Activated CD4-positive, alpha-beta T cell treated with anti-CD3 and anti-CD28 coated beads for 48 hours (primary cell): ENCODE results near the gene STKLD1.
"Not testable (repeated sequence)": the region's sequence is repeated elsewhere in the genome, so short reads cannot be mapped to it uniquely, and the experiment has no call there.

Experiments used
- DNase-seq: peaks from one replicate; pipeline ENCODE4 v3.0.0-alpha.2; 2020

Gene STKLD1

GRCh38 chr9:133366435-133366834, 9.7 kb upstream of the STKLD1 start:
- no peak for DNase-seq

DNA sequence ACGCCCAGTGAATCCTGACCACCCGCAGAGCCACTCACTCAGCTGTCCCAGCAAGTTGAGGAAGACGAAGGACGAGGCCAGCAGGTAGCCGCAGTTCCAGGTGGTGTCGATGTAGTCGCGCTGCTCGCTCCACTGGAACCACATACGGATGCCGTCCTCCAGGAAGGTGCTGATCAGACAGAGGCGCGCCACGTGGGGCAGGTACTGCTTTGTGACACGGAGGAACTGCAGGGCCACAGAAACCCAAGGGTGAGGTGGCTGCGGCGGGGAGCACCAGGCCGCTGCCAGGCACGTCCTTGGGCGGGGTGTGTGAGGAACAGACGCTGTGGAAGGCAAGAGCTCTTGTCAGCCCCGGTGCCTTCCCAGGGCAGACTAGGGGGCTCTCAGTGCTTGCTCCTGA, 8.9 kb upstream of the STKLD1 start:
- DNase-seq = no peak

DNA sequence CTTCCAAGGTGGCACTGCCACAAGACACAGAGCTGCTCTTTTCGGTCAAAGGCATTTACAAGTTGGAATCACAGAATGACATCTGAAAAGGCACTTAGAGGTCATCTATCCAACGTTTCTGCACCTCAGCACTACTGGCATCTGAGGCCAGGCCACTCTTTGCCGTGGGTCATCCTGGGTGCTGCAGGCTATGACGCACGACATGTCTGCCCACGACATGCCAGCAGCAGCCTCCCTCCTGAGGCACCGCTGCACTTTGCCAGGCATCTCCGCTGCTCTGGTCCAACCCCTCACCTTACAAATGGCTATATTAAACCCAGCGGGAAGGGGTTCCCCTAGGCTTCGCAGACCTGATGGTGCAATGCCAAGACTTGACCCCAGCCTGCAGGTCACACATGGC, 8.4 kb upstream of the STKLD1 start:
- DNase-seq = no peak

GRCh38 chr9:133368249-133368881, 7.8 kb upstream of the STKLD1 start:
- DNase-seq = no peak

- DNase-seq = no peak
These were observed 6.7 kb upstream of the STKLD1 start for GRCh38 chr9:133369422-133369821.

DNA sequence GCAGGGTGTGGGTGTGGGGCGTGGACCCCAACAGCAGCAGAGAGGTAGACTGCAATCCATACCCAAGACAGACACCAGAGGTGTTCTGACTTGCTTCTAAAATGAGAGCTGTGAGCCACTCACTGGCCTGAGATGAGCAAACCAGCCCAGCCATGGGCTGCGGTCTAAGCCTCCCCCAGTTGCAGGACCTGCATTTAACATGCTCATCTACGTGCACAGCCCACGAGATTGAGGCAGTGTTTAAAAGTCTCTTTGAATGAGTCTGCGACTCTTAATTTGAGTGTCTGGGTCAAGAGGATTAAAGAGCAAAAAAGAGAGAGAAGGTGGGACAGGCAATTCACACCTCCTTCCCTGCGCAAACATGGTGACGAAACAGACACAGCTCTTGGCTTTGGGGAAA, 6.2 kb upstream of the STKLD1 start:
- peak; percentile 34 for DNase-seq

DNA sequence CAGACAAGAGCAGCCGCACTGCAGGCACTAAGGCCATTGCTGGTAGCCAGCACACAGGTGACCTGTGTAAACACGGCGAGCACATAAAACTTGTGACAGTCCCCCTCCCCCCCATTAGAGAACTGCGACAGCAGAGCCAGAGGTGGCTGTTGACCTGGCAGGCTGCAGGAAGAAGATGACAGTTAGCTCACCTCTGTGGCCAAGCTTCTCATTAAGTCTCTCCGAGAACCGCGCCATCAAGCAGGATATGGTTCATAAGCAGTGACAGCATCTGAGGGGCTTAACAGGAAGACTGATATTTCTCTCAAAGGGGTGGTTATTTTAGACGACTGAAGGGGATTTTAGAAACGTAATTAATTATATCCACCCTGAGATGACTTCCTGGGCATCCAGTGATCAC, 5.5 kb upstream of the STKLD1 start:
- DNase-seq = peak; percentile 46

DNA sequence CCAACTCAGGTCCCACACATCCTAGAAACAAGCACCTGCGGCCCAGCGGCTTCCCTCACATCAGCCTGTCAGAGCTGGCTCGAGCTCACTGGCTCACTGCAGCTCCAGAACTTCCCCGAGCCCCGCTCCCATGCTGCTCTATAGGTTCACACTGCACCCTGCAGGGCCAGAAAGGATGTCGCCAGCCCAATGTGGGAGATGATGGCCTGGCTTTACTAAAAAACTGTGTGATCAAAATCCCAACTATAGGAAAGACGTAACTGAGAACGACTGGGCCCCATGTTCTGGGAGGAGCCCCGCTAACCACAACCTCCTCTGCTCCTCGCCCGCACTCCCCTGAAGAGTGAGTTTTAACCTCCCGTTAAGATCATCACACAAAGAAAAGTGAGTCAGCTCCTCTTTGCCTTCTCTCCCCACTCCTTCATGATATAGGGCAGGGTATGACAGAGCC, 4.9 kb upstream of the STKLD1 start:
- peak; percentile 88 for DNase-seq

DNA sequence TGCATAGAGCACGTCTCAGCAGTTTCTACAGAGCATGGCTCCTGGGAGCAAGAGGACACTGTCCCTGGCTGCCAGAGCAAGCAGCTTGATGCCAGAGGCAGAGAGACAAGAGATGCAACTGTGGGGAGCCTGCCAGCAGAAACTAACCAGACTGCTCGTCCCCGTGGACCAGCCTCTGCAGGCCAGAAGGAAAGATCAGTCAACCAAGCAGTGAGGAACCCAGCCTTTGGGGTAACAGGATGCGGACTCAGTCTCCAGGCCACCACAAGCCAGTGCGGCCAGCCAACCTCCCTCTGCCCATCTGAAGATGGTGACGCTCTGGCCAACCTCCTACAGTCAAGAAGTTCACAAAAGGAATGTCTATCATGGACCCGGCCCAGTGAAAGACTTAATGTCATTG, 4.0 kb upstream of the STKLD1 start:
- no peak for DNase-seq

DNA sequence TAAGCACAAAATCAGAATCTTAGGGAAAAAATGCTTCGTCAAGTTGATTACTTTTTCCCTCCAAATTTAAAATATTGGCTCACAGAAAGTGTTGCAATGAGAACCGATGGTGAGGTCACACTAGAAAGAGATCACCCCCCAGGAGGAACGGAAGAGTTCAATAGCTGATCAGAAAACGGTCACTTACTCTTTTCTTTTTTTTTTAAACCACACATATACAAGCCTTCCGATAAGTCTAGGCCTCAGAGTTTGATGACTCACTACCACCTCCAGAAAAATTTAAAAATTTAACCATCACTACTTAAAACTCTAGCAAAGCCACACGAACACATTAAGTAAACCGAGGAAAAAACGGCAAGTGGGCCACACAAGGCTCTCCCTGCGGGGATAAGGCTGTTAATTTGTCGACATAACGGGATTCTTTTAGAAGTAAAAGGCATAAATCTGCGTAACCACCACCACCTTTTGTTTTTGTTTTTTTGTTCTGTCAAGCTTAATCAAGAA, 1.5 kb upstream of the STKLD1 start:
- no peak for DNase-seq

DNA sequence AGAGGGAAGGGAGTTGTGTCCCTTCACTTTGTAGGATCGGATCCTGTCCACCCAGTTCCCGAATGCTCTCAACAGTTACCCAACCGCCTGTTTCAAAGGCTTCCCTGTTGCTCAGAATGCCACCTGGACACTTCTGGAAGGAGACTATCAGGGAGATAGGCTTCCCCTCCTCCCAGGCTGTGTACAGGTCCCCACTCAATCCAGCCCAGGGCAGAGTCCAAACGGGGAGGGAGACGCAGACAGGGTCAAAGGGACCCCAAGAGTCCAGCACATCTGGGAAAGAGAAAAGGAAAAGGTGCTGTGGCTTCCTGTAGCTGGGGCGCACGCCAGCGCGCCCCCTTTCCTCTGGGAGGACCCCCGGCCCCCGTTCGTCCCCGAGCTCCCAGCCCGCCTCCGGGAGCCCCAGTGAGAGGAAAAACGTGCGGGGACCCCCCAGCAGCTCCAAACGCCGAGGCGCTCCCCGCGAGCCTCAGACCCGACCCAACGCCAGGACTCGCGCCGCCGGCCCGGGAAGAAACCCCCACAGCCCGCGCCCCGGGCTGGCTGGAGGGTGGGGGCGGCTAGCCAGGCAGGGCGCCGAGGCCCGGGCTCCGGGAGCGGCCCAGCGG, 946 bp upstream of the STKLD1 start:
- no peak for DNase-seq

DNA sequence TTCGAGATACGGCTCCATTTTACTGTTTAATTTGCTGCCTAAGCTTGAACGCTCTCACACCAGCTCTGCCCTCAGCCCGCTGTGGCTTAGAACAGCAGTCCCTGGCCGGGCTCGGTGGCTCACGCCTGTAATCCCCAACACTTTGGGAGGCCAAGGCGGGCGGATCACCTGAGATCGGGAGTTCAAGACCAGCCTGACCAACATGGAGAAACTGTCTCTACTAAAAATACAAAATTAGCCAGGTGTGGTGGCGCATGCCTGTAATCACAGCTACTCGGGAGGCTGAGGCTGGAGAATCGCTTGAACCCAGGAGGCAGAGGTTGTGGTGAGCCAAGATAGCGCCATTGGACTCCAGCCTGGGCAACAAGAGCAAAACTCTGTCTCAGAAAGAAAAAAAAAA, 1.1 kb downstream of the STKLD1 start:
- DNase-seq = not testable (repeated sequence)

DNA sequence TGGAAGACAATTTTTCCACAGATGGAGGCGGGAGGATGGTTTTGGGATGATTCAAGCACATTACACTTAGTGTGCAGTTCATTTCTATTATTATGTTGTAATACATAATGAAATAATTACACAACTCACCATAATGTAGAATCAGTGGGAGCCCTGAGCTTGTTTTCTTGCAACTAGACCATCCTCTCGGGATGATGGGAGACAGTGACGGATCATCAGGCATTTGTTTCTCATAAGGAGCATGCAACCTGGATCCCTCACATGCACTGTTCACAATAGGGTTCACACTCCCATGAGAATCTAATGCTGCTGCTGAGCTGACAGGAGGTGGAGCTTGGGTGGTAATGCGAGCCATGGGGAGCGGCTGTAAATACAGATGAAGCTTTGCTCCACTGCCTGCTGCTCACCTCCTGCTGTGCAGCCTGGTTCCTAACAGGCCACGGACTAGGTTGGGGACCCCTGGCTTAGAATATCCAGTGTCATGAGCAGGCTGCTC, 1.6 kb downstream of the STKLD1 start:
- no peak for DNase-seq

DNA sequence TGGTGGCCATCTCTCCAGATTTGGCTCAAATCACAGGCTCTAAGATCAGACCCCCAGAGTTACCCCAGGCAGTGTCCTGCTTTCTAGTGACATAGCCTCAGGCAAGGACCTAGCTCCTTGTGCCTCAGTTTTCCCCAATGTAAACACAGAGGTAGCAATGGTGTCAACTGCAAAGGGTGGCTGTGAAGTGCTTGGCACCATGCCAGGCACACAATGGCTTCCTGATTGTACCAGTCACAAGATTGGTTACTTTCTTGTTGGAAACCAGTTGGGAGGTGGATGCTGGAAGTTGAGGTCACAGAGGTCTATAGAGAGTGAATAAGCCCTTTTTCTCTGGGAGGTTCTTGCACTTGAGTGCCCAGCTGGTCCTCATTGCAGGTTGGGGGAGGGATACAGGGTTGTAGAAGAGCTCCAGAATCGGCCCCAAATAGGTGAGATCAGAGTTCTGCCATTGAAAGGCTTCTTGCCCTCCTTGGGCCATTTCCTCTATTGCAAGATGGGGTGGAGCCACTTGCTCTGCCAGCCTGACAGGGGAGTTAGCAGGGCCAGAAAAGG, 2.3 kb downstream of the STKLD1 start:
- no peak for DNase-seq

DNA sequence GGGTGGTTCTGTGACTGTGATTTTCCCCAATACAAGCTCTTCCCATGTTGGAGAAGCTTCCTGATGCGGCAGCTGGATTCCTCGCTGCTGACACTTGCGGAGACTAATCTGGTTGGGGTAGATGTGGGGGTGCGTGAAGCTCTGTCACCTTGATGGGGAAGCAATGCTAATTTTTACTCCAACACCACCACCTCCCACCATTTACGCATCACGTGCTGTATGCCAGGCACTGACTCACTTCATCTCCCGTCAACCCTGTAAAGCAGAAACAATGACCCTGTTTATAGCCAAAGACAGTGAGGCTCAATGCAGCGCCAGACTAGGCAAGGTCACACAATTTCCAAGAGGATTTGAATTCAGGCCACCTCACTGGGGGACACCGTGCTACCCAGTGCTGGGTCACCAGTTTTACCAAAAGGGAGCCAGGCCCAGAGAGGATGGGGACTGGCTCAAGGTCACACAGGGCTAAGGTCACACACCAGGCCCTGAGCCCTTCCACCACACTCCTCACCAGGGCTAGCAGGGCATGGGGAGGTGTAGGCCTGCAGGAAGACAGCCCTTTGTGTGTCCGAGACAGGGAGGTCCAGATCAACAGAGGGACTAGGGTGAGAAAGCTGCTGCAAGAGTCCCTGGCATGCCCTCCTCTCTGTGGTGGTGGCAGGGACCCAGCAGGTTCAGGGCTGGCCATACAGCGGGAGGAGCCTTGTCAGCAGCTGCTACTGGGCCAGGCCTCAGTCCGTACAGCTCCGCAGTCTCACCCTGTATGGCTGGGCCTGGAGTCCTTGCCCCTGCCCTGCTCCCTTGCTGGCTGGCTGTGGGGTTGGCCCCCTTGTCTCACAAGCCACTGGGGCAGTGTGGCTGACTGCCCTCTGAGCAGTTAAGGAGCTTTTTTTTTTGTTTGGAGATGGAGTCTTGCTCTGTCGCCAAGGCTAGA, 3.3 kb downstream of the STKLD1 start:
- no peak for DNase-seq

GRCh38 chr9:133380734-133381133, 4.6 kb downstream of the STKLD1 start:
- no peak for DNase-seq

- no peak for DNase-seq
These were observed 6.5 kb downstream of the STKLD1 start for GRCh38 chr9:133382507-133383141.

DNA sequence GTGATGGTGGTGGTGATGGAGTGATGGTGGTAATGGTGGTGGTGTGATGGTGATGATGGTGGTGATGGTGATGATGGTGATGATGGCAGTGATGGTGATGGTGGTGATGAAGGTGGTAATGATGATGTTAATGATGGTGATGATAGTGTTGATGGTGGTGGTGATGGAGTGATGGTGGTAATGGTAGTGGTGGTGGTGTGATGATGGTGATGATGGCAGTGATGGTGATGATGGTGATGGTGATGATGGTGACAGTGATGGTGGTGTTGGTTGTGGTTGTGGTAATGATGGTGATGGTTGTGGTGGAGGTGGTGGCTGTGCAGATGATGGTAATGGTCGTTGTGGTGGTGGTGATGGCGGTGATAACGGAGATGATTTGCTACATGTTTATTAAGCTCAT, 7.3 kb downstream of the STKLD1 start:
- DNase-seq = no peak

- no peak for DNase-seq
These were observed 8.7 kb downstream of the STKLD1 start for GRCh38 chr9:133384736-133385321.

GRCh38 chr9:133385452-133385851, 9.3 kb downstream of the STKLD1 start:
- no peak for DNase-seq

- no peak for DNase-seq
These were observed 10.2 kb downstream of the STKLD1 start for GRCh38 chr9:133386338-133386737.

DNA sequence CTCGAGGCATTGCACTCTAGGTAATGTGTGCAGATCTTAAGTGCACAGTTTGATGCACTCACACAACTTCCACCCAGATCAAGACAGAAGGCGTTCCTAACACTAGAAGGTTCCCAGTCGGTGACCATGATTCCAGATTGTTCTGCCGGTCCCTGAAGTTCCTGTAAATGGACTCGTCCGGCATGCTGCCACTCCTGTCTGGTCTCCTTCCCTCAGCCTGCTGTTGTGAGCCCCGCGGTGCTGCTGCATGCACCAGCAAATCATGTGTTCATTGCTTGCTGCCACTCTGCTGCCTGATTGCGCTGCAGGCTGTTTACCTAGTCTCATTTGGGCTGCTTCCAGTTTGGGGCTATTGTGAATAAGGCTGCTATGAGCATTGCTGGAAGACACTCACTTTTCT, 11.5 kb downstream of the STKLD1 start:
- DNase-seq = no peak
